Small intestine (tissue), 16 donors: Measurements from ENCODE around the gene SZRD1. TPM values are rescaled to one million over a fixed set of nuclear protein-coding genes. Genes with fewer than 3 reads are reported as not detected.

Source experiments
- DNase-seq, 2 donors: peaks; one replicate each; pipeline versions ENCODE4 v3.0.0 to v3.0.0-alpha.2; 2013
- FAIRE-seq: peaks from 2 replicates; lab custom pipeline; 2012; peaks lifted over from hg19 to GRCh38; lab: Jason Lieb, UNC
- H3K27ac ChIP-seq, 3 donors: one replicate each; pipeline ENCODE4 v1.5.1; 2013; ENCODE audit warnings: low read length in 2 of 3, mild to moderate bottlenecking in 2 of 3, control low read depth in 1 of 3, inconsistent platforms in 1 of 3, low read depth in 1 of 3, moderate library complexity in 1 of 3
- H3K27me3 ChIP-seq, 3 donors: one replicate each; pipeline ENCODE4 v1.6.1; 2013; ENCODE audit warnings: low read length in 3 of 3, inconsistent platforms in 1 of 3; ENCODE audit not compliant: control insufficient read depth in 3 of 3, insufficient read depth in 3 of 3
- H3K36me3 ChIP-seq, 3 donors: one replicate each; pipeline ENCODE4 v1.6.1; 2013; ENCODE audit warnings: low read length in 3 of 3, inconsistent platforms in 1 of 3, low read depth in 1 of 3, mild to moderate bottlenecking in 1 of 3, moderate library complexity in 1 of 3; ENCODE audit not compliant: control insufficient read depth in 3 of 3, insufficient read depth in 2 of 3
- H3K4me1 ChIP-seq, 3 donors: one replicate each; pipeline ENCODE4 v1.6.1; 2013; ENCODE audit warnings: low read length in 2 of 3, inconsistent platforms in 1 of 3, low read depth in 1 of 3, mild to moderate bottlenecking in 1 of 3, moderate library complexity in 1 of 3; ENCODE audit not compliant: control insufficient read depth in 3 of 3, insufficient read depth in 2 of 3
- H3K4me3 ChIP-seq, 3 donors: one replicate each; pipeline ENCODE4 v1.5.1; 2013; ENCODE audit warnings: low read length in 3 of 3, control low read depth in 1 of 3, inconsistent platforms in 1 of 3, low read depth in 1 of 3, mild to moderate bottlenecking in 1 of 3, moderate library complexity in 1 of 3
- H3K9me3 ChIP-seq, 2 donors: one replicate each; pipeline ENCODE4 v1.6.1; 2013; ENCODE audit warnings: low read depth in 1 of 2, low read length in 1 of 2; ENCODE audit not compliant: control insufficient read depth in 2 of 2, insufficient read depth in 1 of 2
- WGBS, 3 donors: extraction: QIAGEN DNeasy Blood & Tissue Kit; methylation state at CpG; one replicate each; pipeline ENCODE4 v1.1.7; 2013; 5-methylcytosine and 5-hydroxymethylcytosine counted together
- long read RNA-seq, 10 donors: transcript quantifications; one replicate each; lab custom pipeline, GENCODE V29; 2026
- polyA plus RNA-seq, 4 donors: library from polyadenylated mRNA; stranded (reverse) in 3 of 4; unstranded in 1 of 4; fragments of 200-250 nt in 3 of 4; fragments of 120-200 nt in 1 of 4; gene quantifications; one replicate each; pipeline versions ENCODE4 v1.2.1 to v1.2.3, GENCODE V29; 2013
- donor health status: healthy with polysubstance abuse.
- donor health status: control.
- donor health status: control.
- donor health status: Bipolar disorder and iron deficiency.
- donor health status: healthy.

Gene SZRD1
- 10 to 100 TPM; 72.2 to 98.8 (median 79.7) TPM for polyA plus RNA-seq
- long read RNA-seq, donor 1: 0 reads
- long read RNA-seq, donor 2, transcript SZRD1-202 (3 exons, 3,447 nt): major isoform, 6 of 27 reads
- long read RNA-seq, donor 2, partial matches to known transcripts: 13 of 27 reads
- long read RNA-seq, donor 2, other reads (novel, unspliced or antisense): 0 of 27 reads
- long read RNA-seq, donor 3, transcript SZRD1-202 (3 exons, 3,447 nt): major isoform, 9 of 38 reads
- long read RNA-seq, donor 3, transcript SZRD1-201 (4 exons, 3,636 nt): minor isoform, 5 of 38 reads
- long read RNA-seq, donor 3, transcript SZRD1-210 (3 exons, 3,401 nt): minor isoform, 8 of 38 reads
- long read RNA-seq, donor 3, partial matches to known transcripts: 16 of 38 reads
- long read RNA-seq, donor 3, other reads (novel, unspliced or antisense): 0 of 38 reads
- long read RNA-seq, donor 4: 0 reads
- long read RNA-seq, donor 5, transcript SZRD1-202 (3 exons, 3,447 nt): major isoform, 5 of 16 reads
- long read RNA-seq, donor 5, transcript SZRD1-201 (4 exons, 3,636 nt): major isoform, 5 of 16 reads
- long read RNA-seq, donor 5, partial matches to known transcripts: 0 of 16 reads
- long read RNA-seq, donor 5, other reads (novel, unspliced or antisense): 0 of 16 reads
- long read RNA-seq, donor 6, transcript SZRD1-210 (3 exons, 3,401 nt): major isoform, 7 of 43 reads
- long read RNA-seq, donor 6, transcript SZRD1-202 (3 exons, 3,447 nt): minor isoform, 5 of 43 reads
- long read RNA-seq, donor 6, transcript SZRD1-201 (4 exons, 3,636 nt): minor isoform, 6 of 43 reads
- long read RNA-seq, donor 6, partial matches to known transcripts: 24 of 43 reads
- long read RNA-seq, donor 6, other reads (novel, unspliced or antisense): 0 of 43 reads
- long read RNA-seq, donor 7: 0 reads
- long read RNA-seq, donor 8, partial matches to known transcripts: 0 of 5 reads
- long read RNA-seq, donor 8, other reads (novel, unspliced or antisense): 0 of 5 reads
- long read RNA-seq, donor 9, partial matches to known transcripts: 0 of 4 reads
- long read RNA-seq, donor 9, other reads (novel, unspliced or antisense): 0 of 4 reads
- long read RNA-seq, donor 10, transcript SZRD1-210 (3 exons, 3,401 nt): minor isoform, 6 of 79 reads
- long read RNA-seq, donor 10, transcript SZRD1-202 (3 exons, 3,447 nt): major isoform, 15 of 79 reads
- long read RNA-seq, donor 10, transcript SZRD1-201 (4 exons, 3,636 nt): minor isoform, 7 of 79 reads
- long read RNA-seq, donor 10, partial matches to known transcripts: 47 of 79 reads
- long read RNA-seq, donor 10, other reads (novel, unspliced or antisense): 0 of 79 reads

- 1 to 2% (median 1%) methylated on average over 22 to 24 of the region's 24 CpGs for WGBS, 3 donors
- H3K4me1 ChIP-seq: peaks cover 0 to 11% (median 6%) of the 10 kb centered on the region in 3 donors
- H3K4me3 ChIP-seq: peak within 1 kb of the TSS; percentile 70 to 89 (median 87)
- H3K9me3 ChIP-seq: no peaks in the 10 kb centered on the region
- peak within 1 kb of the TSS; percentile 84 to 99 (median 98) for H3K27ac ChIP-seq
- FAIRE-seq: peak; percentile 19
- no peaks in the 10 kb centered on the region for H3K36me3 ChIP-seq
- peak; percentile 100 for DNase-seq
- H3K27me3 ChIP-seq: no peaks in the 10 kb centered on the region
These were observed at the start of gene SZRD1 for GRCh38 chr1:16366722-16367257. Gene SZRD1, plus strand, starts transcription at chr1:16367242. Its CDS starts 16 bp downstream, at chr1:16367258.

GRCh38 chr1:16318555-16318954, 48.5 kb upstream of the SZRD1 start:
- DNase-seq: no peak
- WGBS, 3 donors: 72 to 96% (median 90%) methylated on average over 3 of the region's 3 CpGs

GRCh38 chr1:16321176-16321867, 45.7 kb upstream of the SZRD1 start:
- no peaks in the 10 kb centered on the region for H3K9me3 ChIP-seq
- FAIRE-seq: no peak
- H3K27ac ChIP-seq: no peak overlapping the region
- no peak for DNase-seq
- no peaks in the 10 kb centered on the region for H3K4me1 ChIP-seq
- H3K4me3 ChIP-seq: no peak overlapping the region
- H3K36me3 ChIP-seq: peaks cover 0 to 17% (median 0%) of the 10 kb centered on the region in 3 donors
- WGBS, 3 donors: 74 to 79% (median 78%) methylated on average over 4 of the region's 4 CpGs
- H3K27me3 ChIP-seq: no peaks in the 10 kb centered on the region

More at GRCh38 chr1:16318555-16318954, 48.5 kb upstream of the SZRD1 start:
- Histone ChIP-seq H3K36me3 (peaks cover 4 to 17% (median 8%) of the 10 kb centered on the region in 3 donors), H3K9me3 (no peaks in the 10 kb centered on the region), H3K4me3 (no peak overlapping the region), H3K4me1 (no peaks in the 10 kb centered on the region), H3K27me3 (no peaks in the 10 kb centered on the region), H3K27ac (no peak overlapping the region)
- FAIRE-seq: no peak

- FAIRE-seq: no peak
- no peak overlapping the region for H3K4me3 ChIP-seq
- no peaks in the 10 kb centered on the region for H3K4me1 ChIP-seq
- DNase-seq: no peak
- H3K27ac ChIP-seq: no peak overlapping the region
- no peaks in the 10 kb centered on the region for H3K9me3 ChIP-seq
- no peaks in the 10 kb centered on the region for H3K27me3 ChIP-seq
- peaks cover 0 to 20% (median 0%) of the 10 kb centered on the region in 3 donors for H3K36me3 ChIP-seq
- WGBS, 3 donors: 94 to 99% (median 95%) methylated on average over 6 of the region's 6 CpGs
These were observed 42.6 kb upstream of the SZRD1 start for GRCh38 chr1:16324456-16324890.

- H3K36me3 ChIP-seq: peaks cover 0 to 23% (median 0%) of the 10 kb centered on the region in 3 donors
- DNase-seq (peak in 1 of 2 donors; percentile 3), FAIRE-seq (no peak)
- WGBS, 3 donors: 62 to 74% (median 66%) methylated on average over 5 of the region's 5 CpGs
- H3K9me3 ChIP-seq: no peaks in the 10 kb centered on the region
- no peaks in the 10 kb centered on the region for H3K4me1 ChIP-seq
- no peak overlapping the region for H3K4me3 ChIP-seq
- H3K27me3 ChIP-seq: no peaks in the 10 kb centered on the region
- no peak overlapping the region for H3K27ac ChIP-seq
These were observed 40.1 kb upstream of the SZRD1 start for GRCh38 chr1:16326833-16327404.

- H3K9me3 ChIP-seq: no peaks in the 10 kb centered on the region
- peaks cover 0 to 3% (median 0%) of the 10 kb centered on the region in 3 donors for H3K4me1 ChIP-seq
- 68 to 80% (median 69%) methylated on average over 7 of the region's 7 CpGs for WGBS, 3 donors
- FAIRE-seq: no peak
- no peaks in the 10 kb centered on the region for H3K27me3 ChIP-seq
- no peak overlapping the region for H3K4me3 ChIP-seq
- DNase-seq: peak in 1 of 2 donors; percentile 42
- H3K36me3 ChIP-seq: peaks cover 0 to 7% (median 0%) of the 10 kb centered on the region in 3 donors
- peak overlapping the region in 1 of 3 donors; percentile 5 for H3K27ac ChIP-seq
These were observed 32.2 kb upstream of the SZRD1 start for GRCh38 chr1:16334655-16335340.

- no peaks in the 10 kb centered on the region for H3K27me3 ChIP-seq
- no peaks in the 10 kb centered on the region for H3K9me3 ChIP-seq
- peaks cover 0 to 18% (median 0%) of the 10 kb centered on the region in 3 donors for H3K36me3 ChIP-seq
- no peak overlapping the region for H3K27ac ChIP-seq
- 95 to 98% (median 96%) methylated on average over 5 of the region's 5 CpGs for WGBS, 3 donors
- no peak for FAIRE-seq
- no peak for DNase-seq
- H3K4me3 ChIP-seq: no peak overlapping the region
- H3K4me1 ChIP-seq: peaks cover 0 to 3% (median 0%) of the 10 kb centered on the region in 3 donors
These were observed 28.1 kb upstream of the SZRD1 start for GRCh38 chr1:16338961-16339360.
